ENCODE measurements around the gene PSMG2. TPM values are rescaled to one million over a fixed set of nuclear protein-coding genes. Genes with fewer than 3 reads are reported as not detected.

The PSMG2 gene
- total and polyA plus RNA-seq, 2 of the 4 experiments (the other 2 are of a cell fraction) = 34.4 to 59.5 TPM

DNA sequence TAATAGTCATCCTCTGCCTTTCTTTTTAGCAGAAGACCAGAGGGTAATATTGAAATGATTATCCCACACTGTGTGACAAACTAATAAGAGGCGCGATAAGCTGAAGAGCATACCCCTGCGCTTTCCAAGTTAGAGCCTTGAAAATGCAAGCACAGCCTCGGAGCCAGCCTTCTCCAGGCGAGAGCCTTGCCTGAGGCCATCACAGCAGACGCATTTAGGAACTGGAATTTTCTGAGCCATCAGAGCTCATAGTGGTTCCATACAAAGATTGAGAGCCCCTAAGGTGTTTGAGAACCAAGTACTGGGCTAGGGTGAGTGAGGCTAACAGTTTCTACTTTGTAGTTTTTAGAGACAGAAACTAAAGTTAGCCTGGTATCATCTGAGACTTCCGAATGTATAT lies 19.9 kb downstream of the PSMG2 start (continued):
- TF ChIP-seq ELK1 (IDR thresholded peaks at IDR 0.05; ENCODE audit: borderline replicate concordance, low read depth, low read length) (no peak), SMC3 (IDR thresholded peaks at IDR 0.05; ENCODE audit: low read depth, low read length) (no peak)

DNA sequence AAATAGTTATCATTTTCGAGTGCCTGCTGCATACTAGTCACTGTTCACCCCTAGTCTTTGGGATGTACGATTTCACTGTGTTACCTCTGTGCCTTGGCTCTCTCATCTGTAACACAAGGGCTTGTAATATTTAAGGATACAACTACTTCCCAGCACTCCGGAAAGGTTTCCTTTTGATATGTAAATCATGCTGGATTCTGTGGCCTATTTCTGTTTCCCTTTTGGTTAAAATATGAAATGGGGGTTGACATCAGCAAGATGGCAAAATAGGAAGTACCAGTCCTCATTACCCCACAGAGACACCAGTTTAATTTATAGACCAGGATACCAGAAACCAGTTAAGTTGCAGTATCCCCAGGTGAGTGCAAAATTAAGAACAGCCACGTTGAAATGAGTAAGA lies 23.5 kb downstream of the PSMG2 start:
- no TSS peak for BruUV-seq (replicated peaks)
- H3K9me3 ChIP-seq (ENCODE audit: control insufficient read depth, insufficient read depth, low read length) = peaks cover 3% of the 10 kb centered on the region; the same call in 1 of the 2 replicates
- no CpG with 5 or more reads among the region's 4 CpGs for WGBS, 2 experiments (ENCODE audit: extremely low coverage in 2 of 2, insufficient read length in 1 of 2)
- TF ChIP-seq FOS (IDR thresholded peaks at IDR 0.05; ENCODE audit: low read depth, low read length) (no peak), ELK1 (IDR thresholded peaks at IDR 0.05; ENCODE audit: borderline replicate concordance, low read depth, low read length) (no peak), USF2 (IDR thresholded peaks at IDR 0.05; ENCODE audit: low read depth, low read length) (no peak), CEBPB (IDR thresholded peaks at IDR 0.05; ENCODE audit: low read depth, low read length) (no peak), POLR2A (IDR thresholded peaks at IDR 0.05; ENCODE audit: low read depth, low read length) (no peak), RCOR1 (IDR thresholded peaks at IDR 0.05; ENCODE audit: insufficient replicate concordance, low read length) (no peak), CTCF (conservative IDR thresholded peaks at IDR 0.05; ENCODE audit: low read depth, low read length) (no peak), MXI1 (IDR thresholded peaks at IDR 0.05; ENCODE audit: borderline replicate concordance, low read depth, low read length) (no peak), MAZ (IDR thresholded peaks at IDR 0.05; ENCODE audit: borderline replicate concordance, low read depth, low read length) (no peak), RAD21 (IDR thresholded peaks at IDR 0.05; ENCODE audit: low read length) (no peak), MAFK (IDR thresholded peaks at IDR 0.05; ENCODE audit: low read depth, low read length) (no peak)

More for the DNA sequence above, 23.5 kb downstream of the PSMG2 start:
- H3K27ac ChIP-seq (ENCODE audit: insufficient read depth, low read length) = no peak overlapping the region
- no peak overlapping the region for H3K56ac ChIP-seq (ENCODE audit: extremely low read depth, insufficient read depth, low read length)
- no peaks in the 10 kb centered on the region; the same call in 1 of the 2 replicates for H3K4me1 ChIP-seq (ENCODE audit: control insufficient read depth, insufficient read depth, low read length)
- CTCF ChIA-PET = interaction anchor here (0.9 to 5.2 kb wide), 8 partner anchors 12 to 208 kb away, joined by 3 to 38 read pairs (median 4); partner anchors contain the start of genes CEP76 and PSMG2
- H3K4me2 ChIP-seq (ENCODE audit: low read depth, low read length) = no peak overlapping the region
- no peak overlapping the region for H3K23ac ChIP-seq (ENCODE audit: low read depth, low read length)
- no peak overlapping the region for H2BK15ac ChIP-seq (ENCODE audit: low read depth, low read length)
- ATAC-seq (ENCODE audit: low read depth) (no peak), DNase-seq (no peak)
- no peak overlapping the region for H2AFZ ChIP-seq (replicated peaks; ENCODE audit: low read length, poor library complexity)
- no peak overlapping the region for H3K9ac ChIP-seq (ENCODE audit: low read depth, low read length)
- no peak overlapping the region for H4K8ac ChIP-seq (ENCODE audit: low read depth in 2 of 2, low read length in 2 of 2)
- POLR2A ChIA-PET (ENCODE audit: unreplicated experiment) = no interaction called here
- peaks cover 23% of the 10 kb centered on the region for H3K36me3 ChIP-seq (ENCODE audit: control insufficient read depth, insufficient read depth, low read length)
- in situ Hi-C loops (cut with MboI; ENCODE audit: low sequenced_read_pairs) = loop anchor here (25.0 kb wide), 1 partner anchor 436 kb away; no protein-coding TSS in a partner anchor
- H3K9me1 ChIP-seq (ENCODE audit: insufficient read depth, low read length) = no peaks in the 10 kb centered on the region
- no peak overlapping the region for H3K18ac ChIP-seq (ENCODE audit: low read depth, low read length)
- H3K79me1 ChIP-seq (ENCODE audit: low read depth in 1 of 2, low read length in 2 of 2) = no peaks in the 10 kb centered on the region
- H4K5ac ChIP-seq (ENCODE audit: low read depth, low read length) = no peak overlapping the region
- no peak overlapping the region for H2BK20ac ChIP-seq (ENCODE audit: low read depth, low read length)
- no peak overlapping the region for H3K4me3 ChIP-seq (ENCODE audit: insufficient read depth, low read depth, low read length)
- H3K27me3 ChIP-seq (ENCODE audit: control insufficient read depth, insufficient read depth, low read length) = no peaks in the 10 kb centered on the region
- intact Hi-C loops (cut with micrococcal nuclease) = loop anchor here (2.0 to 5.0 kb wide), 3 partner anchors 18 to 906 kb away; no protein-coding TSS in a partner anchor
- H2BK5ac ChIP-seq (ENCODE audit: low read depth, low read length, poor library complexity, severe bottlenecking) = no peak overlapping the region
- H4K20me1 ChIP-seq (ENCODE audit: insufficient read depth, low read length) = no peaks in the 10 kb centered on the region
- H2AK5ac ChIP-seq (ENCODE audit: low read depth, low read length) = no peak overlapping the region
- H2AK9ac ChIP-seq (replicated peaks; ENCODE audit: low read depth, low read length, poor library complexity) = no peak overlapping the region
- dilution Hi-C loops (cut with HindIII; ENCODE audit: low sequenced_read_pairs, unreplicated experiment) = no loop called here
- no peak overlapping the region for H3K14ac ChIP-seq (replicated peaks; ENCODE audit: low read depth, low read length)
- no peak overlapping the region for H3K4ac ChIP-seq (ENCODE audit: low read depth, low read length)
- H4K91ac ChIP-seq (ENCODE audit: insufficient read depth, low read depth, low read length) = no peak overlapping the region
- H2BK120ac ChIP-seq (ENCODE audit: low read depth, low read length) = no peak overlapping the region

Measured in IMR-90 (cell line).